ENCODE measurements around the gene LZIC. TPM values are rescaled to one million over a fixed set of nuclear protein-coding genes. Genes with fewer than 3 reads are reported as not detected.

Gene LZIC
- total RNA-seq, 2 donors from 2014 or later = 8.6 to 20.2 TPM

DNA sequence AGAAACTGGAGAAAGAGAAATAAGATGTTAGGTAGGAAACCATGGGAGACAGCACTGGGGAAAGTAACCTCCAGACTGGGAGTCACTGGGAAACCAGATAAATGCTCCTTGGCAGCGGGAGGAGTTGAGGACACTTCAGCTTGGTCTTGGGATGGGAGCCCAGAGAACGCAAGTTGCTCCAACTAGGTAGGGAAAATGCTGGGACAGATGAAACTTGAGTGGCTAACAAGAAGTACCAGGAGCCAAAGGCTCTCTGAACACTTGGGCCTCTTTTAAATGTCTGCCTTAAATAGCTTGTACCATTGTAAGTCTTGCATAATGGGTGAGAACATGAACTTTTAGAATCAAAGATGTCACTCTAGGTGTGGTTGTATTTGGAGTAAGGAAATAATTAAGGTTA lies 3.1 kb upstream of the LZIC start:
- peaks cover 28% of the 10 kb centered on the region for H3K4me1 ChIP-seq
- no peaks in the 10 kb centered on the region for H3K27me3 ChIP-seq
- 92 to 98% methylated on average over 2 of the region's 2 CpGs for WGBS, 2 donors
- H3K27ac ChIP-seq = no peak overlapping the region
- TF ChIP-seq POLR2A (IDR thresholded peaks at IDR 0.05) = no peak
- TF ChIP-seq, protein P1, sequence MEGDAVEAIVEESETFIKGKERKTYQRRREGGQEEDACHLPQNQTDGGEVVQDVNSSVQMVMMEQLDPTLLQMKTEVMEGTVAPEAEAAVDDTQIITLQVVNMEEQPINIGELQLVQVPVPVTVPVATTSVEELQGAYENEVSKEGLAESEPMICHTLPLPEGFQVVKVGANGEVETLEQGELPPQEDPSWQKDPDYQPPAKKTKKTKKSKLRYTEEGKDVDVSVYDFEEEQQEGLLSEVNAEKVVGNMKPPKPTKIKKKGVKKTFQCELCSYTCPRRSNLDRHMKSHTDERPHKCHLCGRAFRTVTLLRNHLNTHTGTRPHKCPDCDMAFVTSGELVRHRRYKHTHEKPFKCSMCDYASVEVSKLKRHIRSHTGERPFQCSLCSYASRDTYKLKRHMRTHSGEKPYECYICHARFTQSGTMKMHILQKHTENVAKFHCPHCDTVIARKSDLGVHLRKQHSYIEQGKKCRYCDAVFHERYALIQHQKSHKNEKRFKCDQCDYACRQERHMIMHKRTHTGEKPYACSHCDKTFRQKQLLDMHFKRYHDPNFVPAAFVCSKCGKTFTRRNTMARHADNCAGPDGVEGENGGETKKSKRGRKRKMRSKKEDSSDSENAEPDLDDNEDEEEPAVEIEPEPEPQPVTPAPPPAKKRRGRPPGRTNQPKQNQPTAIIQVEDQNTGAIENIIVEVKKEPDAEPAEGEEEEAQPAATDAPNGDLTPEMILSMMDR (IDR thresholded peaks at IDR 0.05) = no peak
- no peak for DNase-seq
- H3K4me3 ChIP-seq = no peak overlapping the region
- no peak for ATAC-seq
- H3K36me3 ChIP-seq (replicated peaks in 1 of 2; ENCODE audit: insufficient read depth in 1 of 2, low read depth in 2 of 2) = peaks cover 0 to 3% of the 10 kb centered on the region in 2 donors
- intact Hi-C loops (cut with DNase I) = no loop called here
- no peaks in the 10 kb centered on the region for H3K9me3 ChIP-seq

DNA sequence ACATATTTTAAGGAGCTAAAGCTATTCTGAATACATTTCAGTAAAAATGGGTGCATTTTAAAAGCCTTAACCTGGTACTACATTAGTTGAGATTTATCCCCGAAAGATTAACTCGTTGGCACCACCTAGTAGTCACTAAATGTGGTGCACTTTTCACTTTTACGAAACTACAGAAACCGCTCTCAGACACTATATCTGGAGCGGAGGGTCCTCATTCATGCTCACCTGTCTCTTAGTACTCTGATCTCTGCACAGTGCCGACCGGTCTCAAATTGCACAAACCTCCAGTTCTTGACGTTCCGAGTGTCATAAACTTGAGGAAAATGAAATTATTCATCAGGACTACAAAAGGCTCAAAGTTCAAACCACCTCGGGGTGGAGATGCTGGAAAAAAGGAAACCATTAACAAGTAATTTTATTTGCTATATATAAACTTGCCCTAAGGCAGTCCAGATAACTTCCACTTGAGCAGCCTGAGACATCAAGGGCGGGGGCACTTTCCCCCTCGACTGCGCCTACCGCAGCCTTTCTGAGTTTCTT lies 722 bp downstream of the LZIC start:
- peak overlapping the region; percentile 34 to 71 for H3K4me3 ChIP-seq
- ATAC-seq = peak; percentile 39
- peaks cover 0 to 2% of the 10 kb centered on the region in 2 donors for H3K36me3 ChIP-seq (replicated peaks in 1 of 2; ENCODE audit: insufficient read depth in 1 of 2, low read depth in 2 of 2)
- H3K27me3 ChIP-seq = no peaks in the 10 kb centered on the region
- H3K27ac ChIP-seq = peak overlapping the region; percentile 55 to 92 (median 80)
- H3K4me1 ChIP-seq = peaks cover 17% of the 10 kb centered on the region
- TF ChIP-seq, protein P1 (IDR thresholded peaks at IDR 0.05) = peak in 6 of 7 experiments; percentile 16 to 62 (median 48)
- TF ChIP-seq POLR2A (IDR thresholded peaks at IDR 0.05) = no peak
- no peaks in the 10 kb centered on the region for H3K9me3 ChIP-seq
- 0% methylated on average over 14 of the region's 14 CpGs for WGBS, 2 donors
- intact Hi-C loops (cut with DNase I) = no loop called here
- peak in 1 of 4 donors; percentile 32 for DNase-seq

DNA sequence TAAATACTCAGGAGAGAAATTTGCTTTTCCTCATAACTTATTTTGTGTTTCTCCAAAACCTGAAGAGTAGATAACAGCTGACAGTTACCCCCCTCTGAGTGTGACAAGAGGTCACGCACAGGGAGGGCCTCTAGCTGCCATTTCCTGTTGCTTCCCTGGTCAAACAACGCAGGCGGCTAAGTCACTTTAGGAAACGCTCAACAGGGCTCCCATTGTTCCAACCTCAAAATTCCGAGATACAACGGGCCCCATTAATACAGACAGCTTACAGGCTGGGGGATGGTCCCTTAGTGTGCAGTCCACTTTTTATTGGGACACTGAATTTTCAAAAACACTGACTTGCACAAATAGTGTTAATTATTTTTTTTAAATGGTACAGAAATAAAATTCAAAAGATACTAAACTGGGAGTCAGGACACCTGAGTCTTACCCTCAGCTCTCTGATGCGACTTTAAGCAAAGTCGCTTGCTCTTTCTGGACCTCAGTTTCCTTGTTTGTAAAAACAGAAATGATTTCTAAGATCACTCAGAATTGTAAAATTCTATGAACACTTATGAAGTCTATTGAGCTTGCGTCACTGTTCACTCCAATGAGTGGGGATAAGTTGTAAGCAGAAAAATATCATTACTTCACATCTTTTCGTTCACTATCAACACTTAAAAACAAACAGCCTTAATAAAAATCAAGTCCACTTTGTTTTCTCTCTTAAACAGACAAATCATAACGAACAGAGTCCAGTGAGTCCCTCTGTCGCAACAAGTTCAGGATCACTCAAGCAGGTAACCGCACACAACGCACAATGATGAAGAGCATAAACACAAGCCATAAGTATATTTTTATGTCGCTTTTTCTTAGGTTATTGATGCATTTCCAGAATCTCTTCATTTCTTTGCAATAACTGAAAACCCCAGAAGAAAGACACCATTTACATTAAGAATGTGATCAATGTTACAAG lies 13.5 kb downstream of the LZIC start:
- DNase-seq (no peak), ATAC-seq (peak; percentile 68)
- no peaks in the 10 kb centered on the region for H3K4me1 ChIP-seq
- no peak overlapping the region for H3K4me3 ChIP-seq
- WGBS, 2 donors = 75 to 82% methylated on average over 15 of the region's 15 CpGs
- no peaks in the 10 kb centered on the region for H3K9me3 ChIP-seq
- TF ChIP-seq, protein P1 (IDR thresholded peaks at IDR 0.05) = no peak
- TF ChIP-seq POLR2A (IDR thresholded peaks at IDR 0.05) = no peak
- H3K27ac ChIP-seq = peak overlapping the region in 3 of 4 donors; percentile 35 to 60 (median 55)
- H3K27me3 ChIP-seq = no peaks in the 10 kb centered on the region
- intact Hi-C loops (cut with DNase I) = no loop called here
- H3K36me3 ChIP-seq (replicated peaks in 1 of 2; ENCODE audit: insufficient read depth in 1 of 2, low read depth in 2 of 2) = peaks cover 2 to 4% of the 10 kb centered on the region in 2 donors

DNA sequence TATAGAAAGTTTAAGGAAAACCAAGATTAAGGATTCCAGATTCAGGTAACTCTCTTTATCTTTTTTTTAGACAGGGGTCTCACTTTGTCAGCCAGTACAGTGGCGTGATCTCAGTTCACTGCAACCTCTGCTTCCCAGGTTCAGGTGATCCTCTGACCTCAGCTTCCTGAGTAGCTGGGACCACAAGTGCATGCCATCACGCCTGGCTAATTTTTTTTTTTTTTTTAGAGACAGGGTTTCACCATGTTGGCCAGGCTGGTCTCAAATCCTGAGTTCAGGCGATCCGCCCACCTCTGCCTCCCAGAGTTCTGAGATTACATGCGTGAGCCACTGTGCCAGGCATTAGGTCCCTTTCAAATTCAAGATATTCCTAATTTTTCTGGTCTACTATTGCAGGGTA lies 15.9 kb downstream of the LZIC start:
- intact Hi-C loops (cut with DNase I) = no loop called here
- H3K27ac ChIP-seq = no peak overlapping the region

More for the DNA sequence above, 15.9 kb downstream of the LZIC start:
- DNase-seq (no peak), ATAC-seq (no peak)
- WGBS, 2 donors = 90 to 91% methylated on average over 5 of the region's 5 CpGs
- TF ChIP-seq, protein P1 (IDR thresholded peaks at IDR 0.05) = no peak
- TF ChIP-seq POLR2A (IDR thresholded peaks at IDR 0.05) = no peak
- Histone ChIP-seq H3K4me3 (no peak overlapping the region), H3K27me3 (no peaks in the 10 kb centered on the region), H3K9me3 (no peaks in the 10 kb centered on the region), H3K36me3 (replicated peaks in 1 of 2; ENCODE audit: insufficient read depth in 1 of 2, low read depth in 2 of 2) (peaks cover 2 to 4% of the 10 kb centered on the region in 2 donors), H3K4me1 (no peaks in the 10 kb centered on the region)

Data from body of pancreas (tissue), 4 donors.